ENCODE data around the gene FEN1.

FEN1 gene

DNA sequence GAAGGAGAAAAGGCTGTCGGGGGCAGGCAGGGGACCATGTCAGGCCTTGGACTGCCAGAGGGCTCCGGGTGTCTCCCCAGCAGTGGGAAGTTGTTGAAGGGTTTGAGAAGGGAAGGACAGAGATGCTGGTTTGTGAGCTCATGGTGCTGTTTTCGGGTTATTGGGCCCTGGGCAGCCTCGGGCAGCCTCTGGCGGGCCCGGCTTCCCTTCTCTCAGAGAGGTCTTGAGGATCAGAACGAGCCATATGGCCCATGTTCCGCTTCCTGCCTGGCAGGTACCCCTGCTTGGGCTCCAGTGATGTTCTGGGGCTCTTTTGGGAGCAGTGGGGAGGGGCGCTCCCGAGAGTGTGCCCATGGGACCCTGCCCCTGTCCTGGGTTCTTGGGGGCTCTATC is 30.5 kb upstream of the FEN1 start:
- DNase-seq (ENCODE audit: low read depth) = no peak
- Histone ChIP-seq H3K36me3 (ENCODE audit: control insufficient read depth, insufficient read depth, low read length, severe bottlenecking) (no peaks in the 10 kb centered on the region), H3K9me3 (ENCODE audit: control insufficient read depth, low read length) (no peaks in the 10 kb centered on the region), H3K9ac (ENCODE audit: low read length) (no peak overlapping the region), H3K4me3 (ENCODE audit: low read length) (no peak overlapping the region), H3K27me3 (replicated peaks; ENCODE audit: control insufficient read depth, insufficient read depth, low read length) (peaks cover 37% of the 10 kb centered on the region), H3K4me1 (ENCODE audit: control insufficient read depth, insufficient read depth, low read length) (no peaks in the 10 kb centered on the region)

DNA sequence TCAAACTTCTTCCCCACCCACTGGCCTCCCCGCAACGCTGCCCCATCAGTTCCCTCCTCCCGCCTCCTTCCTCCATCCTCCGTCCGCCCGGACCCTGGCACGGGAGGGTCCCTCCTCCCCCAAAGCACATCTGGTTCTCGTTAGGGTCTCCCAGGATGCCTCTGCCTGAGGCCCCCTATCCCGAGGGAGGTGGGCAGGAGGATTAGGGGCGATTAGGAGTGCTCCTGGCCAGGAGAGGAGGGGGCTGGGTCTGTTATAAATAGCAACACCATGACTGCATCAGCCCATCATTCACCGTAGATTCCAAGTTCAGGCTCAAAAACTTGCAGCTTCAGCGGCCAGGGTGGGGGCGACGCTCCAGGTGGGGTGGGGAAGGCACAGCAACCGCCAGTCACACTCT is 29.9 kb upstream of the FEN1 start:
- DNase-seq (ENCODE audit: low read depth) = no peak
- Histone ChIP-seq H3K9ac (ENCODE audit: low read length) (no peak overlapping the region), H3K4me3 (ENCODE audit: low read length) (no peak overlapping the region), H3K27me3 (replicated peaks; ENCODE audit: control insufficient read depth, insufficient read depth, low read length) (peaks cover 37% of the 10 kb centered on the region), H3K36me3 (ENCODE audit: control insufficient read depth, insufficient read depth, low read length, severe bottlenecking) (no peaks in the 10 kb centered on the region), H3K4me1 (ENCODE audit: control insufficient read depth, insufficient read depth, low read length) (no peaks in the 10 kb centered on the region), H3K9me3 (ENCODE audit: control insufficient read depth, low read length) (no peaks in the 10 kb centered on the region)

DNA sequence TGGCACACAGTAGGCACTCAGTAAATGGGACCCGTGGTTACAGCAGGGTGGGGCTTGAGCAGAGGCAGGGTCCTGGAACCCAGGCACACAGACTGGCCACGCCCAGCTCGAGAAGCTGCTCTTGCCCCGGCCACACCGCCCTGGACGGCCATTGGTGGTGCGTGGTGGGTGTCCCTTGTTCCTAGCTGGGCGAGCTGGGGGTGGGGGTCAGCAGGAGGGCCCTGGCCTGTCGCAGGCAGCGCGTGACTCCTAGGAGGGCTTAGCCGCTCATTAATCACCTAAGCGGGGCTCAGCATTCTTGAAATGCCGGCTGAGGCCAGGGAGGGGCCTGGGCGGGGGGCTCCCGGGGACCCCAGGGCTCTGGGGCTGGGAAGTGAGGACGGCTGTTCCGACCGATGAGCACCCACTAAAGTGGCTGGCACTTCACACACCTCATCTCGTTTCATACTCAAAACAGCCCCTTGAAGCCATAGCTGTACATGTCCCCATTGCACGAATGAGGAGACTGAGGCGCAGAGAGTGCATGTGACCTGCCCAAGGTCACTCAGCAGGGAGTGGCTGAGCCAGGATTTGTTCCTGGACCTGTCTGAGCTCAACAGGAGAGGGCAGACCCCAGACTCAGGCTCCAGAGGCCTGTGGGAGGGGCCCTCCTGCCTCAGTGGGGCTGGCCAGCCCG is 28.6 kb upstream of the FEN1 start:
- Histone ChIP-seq H3K27me3 (replicated peaks; ENCODE audit: control insufficient read depth, insufficient read depth, low read length) (peaks cover 37% of the 10 kb centered on the region), H3K9ac (ENCODE audit: low read length) (no peak overlapping the region), H3K36me3 (ENCODE audit: control insufficient read depth, insufficient read depth, low read length, severe bottlenecking) (no peaks in the 10 kb centered on the region), H3K4me3 (ENCODE audit: low read length) (no peak overlapping the region), H3K9me3 (ENCODE audit: control insufficient read depth, low read length) (no peaks in the 10 kb centered on the region), H3K4me1 (ENCODE audit: control insufficient read depth, insufficient read depth, low read length) (no peaks in the 10 kb centered on the region)
- DNase-seq (ENCODE audit: low read depth) = no peak

DNA sequence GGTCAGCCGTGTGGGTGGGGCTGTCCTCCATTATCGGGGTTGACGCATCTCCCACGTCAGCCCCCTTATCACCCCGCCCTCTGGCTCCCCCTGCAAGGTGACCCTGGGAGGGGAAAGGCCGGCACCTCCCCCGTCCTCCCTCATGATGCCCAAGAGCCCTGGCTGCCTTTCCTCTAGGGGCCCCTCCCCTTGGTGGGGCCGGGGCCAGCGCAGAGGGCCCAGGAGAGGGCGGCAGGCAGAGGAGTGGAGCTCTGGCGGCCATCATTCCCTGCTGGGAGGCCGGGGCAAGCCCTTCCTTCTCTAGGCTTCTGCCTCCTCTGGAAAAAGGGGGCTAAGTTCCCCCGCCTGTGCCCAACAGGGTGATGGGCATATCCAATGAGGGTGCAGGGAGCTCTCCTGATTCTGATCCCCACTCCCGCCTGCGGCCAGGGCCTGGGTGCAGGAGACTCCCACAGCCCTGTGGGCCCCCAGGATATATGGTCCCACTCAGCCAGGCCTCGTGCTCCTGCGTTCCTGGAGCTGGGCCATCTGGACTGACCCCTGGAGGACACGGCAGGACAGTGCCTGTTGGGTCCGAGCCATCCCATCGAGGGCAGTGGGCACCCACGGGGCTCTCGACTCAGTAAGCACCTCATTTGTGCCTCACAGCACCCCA is 28.0 kb upstream of the FEN1 start:
- Histone ChIP-seq H3K4me1 (ENCODE audit: control insufficient read depth, insufficient read depth, low read length) (no peaks in the 10 kb centered on the region), H3K9ac (ENCODE audit: low read length) (no peak overlapping the region), H3K9me3 (ENCODE audit: control insufficient read depth, low read length) (no peaks in the 10 kb centered on the region), H3K4me3 (ENCODE audit: low read length) (no peak overlapping the region), H3K27me3 (replicated peaks; ENCODE audit: control insufficient read depth, insufficient read depth, low read length) (peaks cover 39% of the 10 kb centered on the region), H3K36me3 (ENCODE audit: control insufficient read depth, insufficient read depth, low read length, severe bottlenecking) (no peaks in the 10 kb centered on the region)
- no peak for DNase-seq (ENCODE audit: low read depth)

DNA sequence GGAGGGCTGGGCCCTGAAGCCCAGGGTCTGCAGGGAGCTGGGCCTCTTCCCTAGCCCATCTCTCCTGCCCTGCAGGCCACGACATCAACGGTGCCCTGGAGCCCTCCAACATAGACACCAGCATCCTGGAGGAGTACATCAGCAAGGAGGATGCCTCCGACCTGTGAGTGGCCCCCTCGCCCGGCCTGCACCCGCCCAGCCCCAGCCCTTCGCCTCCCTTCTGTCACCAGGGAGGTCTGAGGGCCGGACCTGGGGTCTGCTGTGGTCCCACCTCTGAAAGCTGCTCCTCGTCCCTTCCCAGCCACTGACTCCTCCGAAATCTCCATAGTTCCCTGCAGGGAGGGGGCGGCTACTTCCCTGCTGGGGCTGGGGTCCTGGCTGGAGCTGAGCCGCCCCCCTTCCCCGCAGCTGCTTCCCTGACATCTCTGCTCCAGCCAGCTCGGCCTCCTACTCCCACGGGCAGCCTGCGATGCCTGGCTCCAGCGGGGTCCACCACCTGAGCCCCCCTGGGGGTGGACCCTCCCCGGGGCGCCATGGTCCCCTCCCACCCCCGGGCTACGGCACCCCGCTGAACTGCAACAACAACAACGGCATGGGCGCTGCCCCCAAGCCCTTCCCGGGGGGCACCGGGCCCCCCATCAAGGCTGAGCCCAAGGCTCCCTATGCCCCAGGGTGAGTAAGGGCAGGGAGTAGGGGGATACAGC is 27.0 kb upstream of the FEN1 start:
- Histone ChIP-seq H3K9me3 (ENCODE audit: control insufficient read depth, low read length) (no peaks in the 10 kb centered on the region), H3K4me1 (ENCODE audit: control insufficient read depth, insufficient read depth, low read length) (no peaks in the 10 kb centered on the region), H3K27me3 (replicated peaks; ENCODE audit: control insufficient read depth, insufficient read depth, low read length) (peaks cover 36% of the 10 kb centered on the region), H3K4me3 (ENCODE audit: low read length) (no peak overlapping the region), H3K9ac (ENCODE audit: low read length) (no peak overlapping the region), H3K36me3 (ENCODE audit: control insufficient read depth, insufficient read depth, low read length, severe bottlenecking) (no peaks in the 10 kb centered on the region)
- no peak for DNase-seq (ENCODE audit: low read depth)

DNA sequence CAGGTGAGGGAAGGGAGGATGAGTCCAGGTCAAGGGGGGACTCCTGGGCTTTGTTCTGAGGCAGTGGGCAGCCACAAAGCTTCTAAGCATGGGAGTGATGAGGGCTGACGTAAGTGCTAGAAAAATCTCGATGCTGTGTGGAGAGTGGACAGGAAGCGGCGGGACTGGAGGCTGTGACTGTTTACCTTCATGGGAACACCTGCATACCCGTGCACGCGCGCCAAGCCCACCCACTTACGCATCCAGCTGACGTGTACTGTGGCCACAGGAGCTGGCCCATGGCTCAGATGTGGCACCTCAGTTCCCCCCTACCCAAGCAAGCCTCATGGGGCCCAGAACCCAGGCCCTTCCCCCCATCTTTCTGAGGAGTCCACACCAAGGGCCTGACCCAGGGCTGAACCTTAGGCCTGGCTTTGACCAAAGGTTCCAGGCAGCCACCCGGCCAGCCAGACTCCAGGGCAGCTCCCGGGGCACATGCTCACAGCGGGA is 26.3 kb upstream of the FEN1 start:
- no peak for DNase-seq (ENCODE audit: low read depth)
- no peak overlapping the region for H3K9ac ChIP-seq (ENCODE audit: low read length)
- H3K4me1 ChIP-seq (ENCODE audit: control insufficient read depth, insufficient read depth, low read length) = no peaks in the 10 kb centered on the region
- peaks cover 34% of the 10 kb centered on the region for H3K27me3 ChIP-seq (replicated peaks; ENCODE audit: control insufficient read depth, insufficient read depth, low read length)
- no peaks in the 10 kb centered on the region for H3K9me3 ChIP-seq (ENCODE audit: control insufficient read depth, low read length)
- H3K36me3 ChIP-seq (ENCODE audit: control insufficient read depth, insufficient read depth, low read length, severe bottlenecking) = no peaks in the 10 kb centered on the region
- no peak overlapping the region for H3K4me3 ChIP-seq (ENCODE audit: low read length)

DNA sequence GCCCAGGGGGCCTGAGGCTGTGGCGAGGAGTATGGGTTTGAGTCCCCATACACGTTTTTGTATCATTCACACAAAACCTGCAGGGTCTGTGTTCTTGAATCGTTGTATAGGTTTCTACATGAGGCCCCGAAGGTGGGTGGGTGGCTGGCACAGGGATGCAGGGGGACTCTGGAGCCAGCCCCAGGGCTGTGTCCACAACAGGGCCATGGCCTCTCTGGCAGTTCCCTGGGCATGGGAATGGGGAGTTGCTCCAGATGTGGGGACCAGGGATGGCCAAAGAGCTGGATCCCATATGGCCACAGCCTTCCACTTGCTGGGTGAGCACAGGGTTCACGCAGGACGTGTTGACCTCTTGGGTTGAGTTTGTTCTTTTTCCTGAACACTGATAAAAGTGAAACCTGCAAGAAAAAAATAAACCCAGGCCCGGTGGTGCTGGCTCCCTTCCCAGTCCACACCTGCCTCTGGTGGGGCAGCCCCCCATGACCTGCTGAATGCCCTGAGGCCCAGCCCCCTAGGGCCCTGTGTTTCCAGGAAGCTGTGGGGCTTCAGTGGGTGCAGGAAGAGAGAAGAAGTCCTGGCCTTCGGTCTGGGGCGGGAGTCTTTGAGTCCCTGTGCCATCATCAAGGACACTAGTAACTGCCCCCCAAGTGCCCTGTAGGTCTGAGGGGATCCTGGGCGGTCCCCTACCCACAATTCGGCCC is 24.2 kb upstream of the FEN1 start:
- no peak for DNase-seq (ENCODE audit: low read depth)
- Histone ChIP-seq H3K27me3 (replicated peaks; ENCODE audit: control insufficient read depth, insufficient read depth, low read length) (peaks cover 23% of the 10 kb centered on the region), H3K9me3 (ENCODE audit: control insufficient read depth, low read length) (no peaks in the 10 kb centered on the region), H3K4me3 (ENCODE audit: low read length) (no peak overlapping the region), H3K4me1 (ENCODE audit: control insufficient read depth, insufficient read depth, low read length) (no peaks in the 10 kb centered on the region), H3K36me3 (ENCODE audit: control insufficient read depth, insufficient read depth, low read length, severe bottlenecking) (no peaks in the 10 kb centered on the region), H3K9ac (ENCODE audit: low read length) (no peak overlapping the region)

DNA sequence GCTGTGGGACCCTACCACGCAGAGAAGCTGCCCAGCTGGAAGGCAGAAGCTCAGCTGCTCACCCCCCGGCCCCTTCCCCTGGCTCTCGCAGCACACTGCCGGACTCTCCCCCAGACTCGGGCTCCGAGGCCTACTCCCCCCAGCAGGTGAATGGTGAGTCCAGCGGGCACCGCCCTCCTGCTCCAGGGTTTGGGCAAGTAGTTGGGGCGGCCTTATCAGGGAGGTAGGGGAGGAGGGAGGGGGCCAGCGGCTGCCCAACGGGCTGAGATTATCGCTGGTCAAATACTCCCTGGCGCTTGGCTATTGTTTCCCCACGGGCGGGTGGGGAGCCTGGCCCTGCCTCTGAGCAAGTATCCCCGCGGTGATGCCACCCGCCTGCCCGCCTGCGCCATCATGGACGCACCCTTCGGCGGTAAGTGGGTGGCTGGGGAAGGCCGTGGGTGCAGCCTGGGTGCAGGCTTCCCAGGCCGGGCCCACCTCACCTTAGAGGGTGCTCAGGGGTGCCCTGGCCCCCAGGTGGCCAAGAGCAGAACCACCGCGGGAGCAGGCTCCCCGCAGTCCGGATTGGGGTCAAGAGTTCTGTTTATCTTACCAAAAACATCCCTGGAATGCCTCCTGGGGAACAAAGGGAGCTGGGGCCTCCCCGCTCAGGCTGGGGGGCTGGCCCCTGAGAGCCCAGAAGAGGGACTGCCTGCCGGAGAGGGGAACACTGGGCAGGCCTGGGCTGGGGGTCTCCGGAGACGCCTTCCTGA is 23.4 kb upstream of the FEN1 start:
- Histone ChIP-seq H3K27me3 (replicated peaks; ENCODE audit: control insufficient read depth, insufficient read depth, low read length) (peaks cover 20% of the 10 kb centered on the region), H3K36me3 (ENCODE audit: control insufficient read depth, insufficient read depth, low read length, severe bottlenecking) (no peaks in the 10 kb centered on the region), H3K4me3 (ENCODE audit: low read length) (no peak overlapping the region), H3K9me3 (ENCODE audit: control insufficient read depth, low read length) (no peaks in the 10 kb centered on the region), H3K4me1 (ENCODE audit: control insufficient read depth, insufficient read depth, low read length) (no peaks in the 10 kb centered on the region), H3K9ac (ENCODE audit: low read length) (no peak overlapping the region)
- peak; percentile 49 for DNase-seq (ENCODE audit: low read depth)

DNA sequence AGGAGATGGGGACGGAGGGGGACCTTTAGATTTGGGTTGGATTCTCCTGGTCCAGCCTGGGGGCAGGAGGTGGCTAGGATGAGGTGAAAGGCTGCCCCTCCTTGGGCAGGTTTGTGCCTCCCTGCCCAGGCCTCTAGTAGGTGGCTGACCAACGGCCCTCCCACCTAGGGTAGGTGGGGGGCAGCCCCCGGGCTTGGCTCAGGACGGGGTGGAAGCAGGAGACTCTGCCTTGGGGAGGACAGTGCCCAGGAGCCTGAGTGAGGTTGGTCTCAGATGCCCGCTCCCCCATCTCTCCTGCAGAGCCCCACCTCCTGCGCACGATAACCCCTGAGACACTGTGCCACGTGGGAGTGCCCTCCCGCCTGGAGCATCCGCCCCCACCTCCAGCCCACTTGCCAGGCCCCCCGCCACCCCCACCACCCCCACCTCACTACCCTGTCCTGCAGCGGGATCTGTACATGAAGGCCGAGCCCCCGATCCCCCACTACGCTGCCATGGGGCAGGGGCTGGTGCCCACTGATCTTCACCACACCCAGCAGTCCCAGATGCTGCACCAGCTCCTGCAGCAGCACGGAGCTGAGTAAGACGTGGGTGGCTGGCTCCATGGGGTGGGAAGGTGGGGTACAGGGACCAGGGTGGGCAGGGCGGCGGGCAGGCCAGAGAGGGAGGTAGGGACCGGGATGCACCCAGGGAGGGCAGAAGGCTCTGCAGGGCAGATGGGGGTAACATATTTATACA is 22.6 kb upstream of the FEN1 start:
- Histone ChIP-seq H3K27me3 (replicated peaks; ENCODE audit: control insufficient read depth, insufficient read depth, low read length) (peaks cover 18% of the 10 kb centered on the region), H3K4me1 (ENCODE audit: control insufficient read depth, insufficient read depth, low read length) (no peaks in the 10 kb centered on the region), H3K36me3 (ENCODE audit: control insufficient read depth, insufficient read depth, low read length, severe bottlenecking) (no peaks in the 10 kb centered on the region), H3K9ac (ENCODE audit: low read length) (no peak overlapping the region), H3K9me3 (ENCODE audit: control insufficient read depth, low read length) (no peaks in the 10 kb centered on the region), H3K4me3 (ENCODE audit: low read length) (no peak overlapping the region)
- DNase-seq (ENCODE audit: low read depth) = no peak

DNA sequence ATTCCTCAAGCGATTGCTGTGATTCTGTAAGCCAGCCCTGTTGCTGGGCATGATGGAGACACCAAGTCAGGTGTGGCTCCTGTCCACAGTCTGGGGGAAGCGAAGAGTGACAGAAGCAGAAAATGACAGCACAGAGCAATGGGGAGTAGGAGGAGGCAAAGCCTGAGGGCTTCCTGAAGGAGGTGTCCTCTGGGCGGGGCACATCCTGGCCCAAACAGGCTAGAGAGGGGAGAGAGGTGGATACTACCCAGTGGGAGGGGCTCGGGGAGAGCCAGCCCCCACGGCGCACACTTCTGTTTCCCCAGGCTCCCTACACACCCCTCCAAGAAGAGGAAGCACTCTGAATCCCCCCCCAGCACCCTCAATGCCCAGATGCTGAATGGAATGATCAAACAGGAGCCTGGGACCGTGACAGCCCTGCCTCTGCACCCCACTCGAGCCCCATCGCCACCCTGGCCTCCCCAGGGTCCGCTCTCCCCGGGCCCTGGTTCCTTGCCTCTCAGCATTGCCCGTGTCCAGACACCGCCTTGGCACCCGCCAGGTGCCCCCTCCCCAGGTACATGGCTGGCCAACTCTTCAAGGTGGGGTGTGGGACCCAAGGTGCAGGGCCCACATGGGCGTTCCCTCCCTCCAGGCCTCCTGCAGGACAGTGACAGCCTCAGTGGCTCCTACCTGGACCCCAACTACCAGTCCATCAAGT is 21.4 kb upstream of the FEN1 start:
- Histone ChIP-seq H3K27me3 (replicated peaks; ENCODE audit: control insufficient read depth, insufficient read depth, low read length) (peaks cover 30% of the 10 kb centered on the region), H3K9me3 (ENCODE audit: control insufficient read depth, low read length) (no peaks in the 10 kb centered on the region), H3K4me1 (ENCODE audit: control insufficient read depth, insufficient read depth, low read length) (no peaks in the 10 kb centered on the region), H3K9ac (ENCODE audit: low read length) (no peak overlapping the region), H3K36me3 (ENCODE audit: control insufficient read depth, insufficient read depth, low read length, severe bottlenecking) (no peaks in the 10 kb centered on the region), H3K4me3 (ENCODE audit: low read length) (no peak overlapping the region)
- DNase-seq (ENCODE audit: low read depth) = no peak
